HG03439 (cell line): Measurements from ENCODE around the gene GCLM.
"Not testable (repeated sequence)": the region's sequence is repeated elsewhere in the genome, so short reads cannot be mapped to it uniquely, and the experiment has no call there.

Source experiments
- ATAC-seq: cut with Tn5 transposase; IDR thresholded peaks from one replicate; pipeline ENCODE4 v1.9.1; 2021; ENCODE audit warnings: mild to moderate bottlenecking, moderate library complexity; ENCODE audit not compliant: unreplicated experiment

Gene GCLM

GRCh38 chr1:93899543-93900207, 9.6 kb downstream of the GCLM start:
- ATAC-seq: no peak

- ATAC-seq: no peak
These were observed 20.3 kb downstream of the GCLM start for GRCh38 chr1:93888900-93889299.

GRCh38 chr1:93882269-93882668, 27.0 kb downstream of the GCLM start:
- ATAC-seq: no peak

- ATAC-seq: no peak
These were observed 28.5 kb downstream of the GCLM start for GRCh38 chr1:93880731-93881130.

- peak; percentile 88 for ATAC-seq
These were observed 30.2 kb downstream of the GCLM start, which contains the start of gene DNTTIP2 for GRCh38 chr1:93878889-93879586. Gene DNTTIP2, minus strand, starts transcription at chr1:93879206. Its CDS starts 58 bp downstream, at chr1:93879148.

- ATAC-seq: peak; percentile 61
These were observed 30.7 kb downstream of the GCLM start for GRCh38 chr1:93878501-93878888.

- no peak for ATAC-seq
These were observed 31.7 kb downstream of the GCLM start for GRCh38 chr1:93877529-93877928.

GRCh38 chr1:93876244-93876643, 33.0 kb downstream of the GCLM start:
- ATAC-seq: no peak

GRCh38 chr1:93874025-93874651, 35.1 kb downstream of the GCLM start:
- no peak for ATAC-seq

GRCh38 chr1:93871366-93871765, 37.9 kb downstream of the GCLM start:
- ATAC-seq: no peak

GRCh38 chr1:93869653-93870052, 39.6 kb downstream of the GCLM start:
- no peak for ATAC-seq

- ATAC-seq: not testable (repeated sequence)
These were observed 40.7 kb downstream of the GCLM start for GRCh38 chr1:93868492-93868891.

GRCh38 chr1:93865253-93865652, 44.0 kb downstream of the GCLM start:
- ATAC-seq: no peak

GRCh38 chr1:93864175-93864574, 45.1 kb downstream of the GCLM start:
- no peak for ATAC-seq

GRCh38 chr1:93857653-93858052, 51.6 kb downstream of the GCLM start:
- not testable (repeated sequence) for ATAC-seq

- ATAC-seq: not testable (repeated sequence)
These were observed 53.2 kb downstream of the GCLM start for GRCh38 chr1:93855983-93856382.

- no peak for ATAC-seq
These were observed 55.3 kb downstream of the GCLM start for GRCh38 chr1:93853940-93854339.

- ATAC-seq: no peak
These were observed 57.4 kb downstream of the GCLM start for GRCh38 chr1:93851878-93852277.

- no peak for ATAC-seq
These were observed 57.9 kb downstream of the GCLM start for GRCh38 chr1:93851327-93851712.

- ATAC-seq: not testable (repeated sequence)
These were observed 58.4 kb downstream of the GCLM start for GRCh38 chr1:93850687-93851326.

GRCh38 chr1:93848350-93848883, 60.8 kb downstream of the GCLM start:
- ATAC-seq: no peak
